Naive thymus-derived CD8-positive, alpha-beta T cell (primary cell): ENCODE data around the gene E2F1. TPM values are rescaled to one million over a fixed set of nuclear protein-coding genes. Genes with fewer than 3 reads are reported as not detected.
"Not testable (repeated sequence)": the region's sequence is repeated elsewhere in the genome, so short reads cannot be mapped to it uniquely, and the experiment has no call there.

Source experiments
- ATAC-seq, 2 donors: fragments of 150-1000 bp; cut with Tn5 transposase in 1 of 2; sonication (Bioruptor Pico), chemical (Tn5 transposase) in 1 of 2; 1 replicate in 1 of 2; 2 replicates in 1 of 2; pipeline ENCODE4 v1.10.0; 2021; ENCODE audit warnings: mild to moderate bottlenecking in 2 of 2, moderate library complexity in 2 of 2
- POLR2A ChIA-PET: fragments of 350-600 bp; sonication (Branson Sonifier 250); formaldehyde crosslinking; loops from one replicate; lab custom pipeline; 2021; ENCODE audit warnings: antibody characterized with exemption; lab: Charles Lee
- DNase-seq, 10 donors: peaks; one replicate each; pipeline versions ENCODE4 v3.0.0 to v3.0.0-alpha.2; 2020 to 2022
- H3K27ac Mint-ChIP-seq, 10 donors: one replicate each; pipeline ENCODE4 v1.8.0; 2020 to 2022; ENCODE audit warnings: mild to moderate bottlenecking in 10 of 10, mixed read lengths in 10 of 10, moderate library complexity in 4 of 10, inconsistent platforms in 1 of 10
- H3K27me3 Mint-ChIP-seq, 5 donors: one replicate each; pipeline ENCODE4 v1.8.0; 2021 to 2022; ENCODE audit warnings: mixed read lengths in 5 of 5
- H3K36me3 Mint-ChIP-seq, 3 donors: one replicate each; pipeline ENCODE4 v1.8.0; 2020 to 2022; ENCODE audit warnings: mixed read lengths in 3 of 3, mild to moderate bottlenecking in 2 of 3, inconsistent platforms in 1 of 3
- H3K4me1 Mint-ChIP-seq, 4 donors: one replicate each; pipeline ENCODE4 v1.8.0; 2021 to 2022; ENCODE audit warnings: mixed read lengths in 4 of 4
- H3K4me3 Mint-ChIP-seq, 10 donors: one replicate each; pipeline ENCODE4 v1.8.0; 2020 to 2022; ENCODE audit warnings: mild to moderate bottlenecking in 10 of 10, mixed read lengths in 10 of 10, moderate library complexity in 6 of 10, inconsistent platforms in 1 of 10
- H3K9me3 Mint-ChIP-seq, 9 donors: one replicate each; pipeline ENCODE4 v1.8.0; 2020 to 2022; ENCODE audit warnings: mixed read lengths in 9 of 9, mild to moderate bottlenecking in 3 of 9, inconsistent platforms in 1 of 9, moderate library complexity in 1 of 9
- polyA plus RNA-seq, 3 donors: library from polyadenylated mRNA; unstranded; fragments of 300-500 nt; fragmentation: Illumina TruSeq; gene quantifications; one replicate each; pipeline ENCODE4 v1.2.3, GENCODE V29; 2021
- total RNA-seq, 8 experiments: library from RNA in 2 of 8; stranded (reverse) in 2 of 8; gene quantifications; one replicate each; pipeline ENCODE4 v1.2.3 and lab custom pipeline; 2021 to 2026

Gene E2F1
- total and polyA plus RNA-seq, 5 experiments from 2014 or later, result 0.19 to 1.4 (median 0.49) TPM

GRCh38 chr20:33635341-33635740 is 50.8 kb downstream of the E2F1 start:
- DNase-seq, result no peak
- Mint-ChIP-seq H3K27me3 (no peaks in the 10 kb centered on the region), H3K36me3 (peaks cover 0 to 78% (median 25%) of the 10 kb centered on the region in 3 donors)

GRCh38 chr20:33631910-33632309 is 54.3 kb downstream of the E2F1 start:
- POLR2A ChIA-PET, result not testable (repeated sequence)

More at GRCh38 chr20:33635341-33635740, 50.8 kb downstream of the E2F1 start:
- no peak for ATAC-seq
- Mint-ChIP-seq H3K27ac (peak overlapping the region in 1 of 10 donors; percentile 52), H3K4me3 (no peak overlapping the region), H3K4me1 (peaks cover 0 to 5% (median 3%) of the 10 kb centered on the region in 4 donors), H3K9me3 (no peaks in the 10 kb centered on the region)
- POLR2A ChIA-PET, result no interaction called here

GRCh38 chr20:33630507-33630906 is 55.7 kb downstream of the E2F1 start:
- no peak for DNase-seq
- H3K27me3 Mint-ChIP-seq, result no peaks in the 10 kb centered on the region
- peaks cover 0 to 5% (median 2%) of the 10 kb centered on the region in 4 donors for H3K4me1 Mint-ChIP-seq
- peaks cover 0 to 80% (median 50%) of the 10 kb centered on the region in 3 donors for H3K36me3 Mint-ChIP-seq
- H3K9me3 Mint-ChIP-seq, result no peaks in the 10 kb centered on the region
- POLR2A ChIA-PET, result no interaction called here
- no peak for ATAC-seq
- H3K4me3 Mint-ChIP-seq, result no peak overlapping the region
- peak overlapping the region in 2 of 10 donors; percentile 35 to 83 for H3K27ac Mint-ChIP-seq

More at GRCh38 chr20:33631910-33632309, 54.3 kb downstream of the E2F1 start:
- H3K4me3 Mint-ChIP-seq, ATAC-seq, H3K4me1 Mint-ChIP-seq, H3K27me3 Mint-ChIP-seq, H3K9me3 Mint-ChIP-seq, DNase-seq: not testable (repeated sequence)
- Mint-ChIP-seq H3K36me3 (peaks cover 0 to 77% (median 37%) of the 10 kb centered on the region in 3 donors), H3K27ac (peak overlapping the region in 1 of 10 donors; percentile 18)

GRCh38 chr20:33629979-33630378 is 56.2 kb downstream of the E2F1 start:
- POLR2A ChIA-PET, result no interaction called here
- peaks cover 0 to 8% (median 4%) of the 10 kb centered on the region in 4 donors for H3K4me1 Mint-ChIP-seq

GRCh38 chr20:33629533-33629932 is 56.7 kb downstream of the E2F1 start:
- H3K27ac Mint-ChIP-seq, result peak overlapping the region in 1 of 10 donors; percentile 49
- H3K36me3 Mint-ChIP-seq, result peaks cover 0 to 84% (median 53%) of the 10 kb centered on the region in 3 donors
- H3K9me3 Mint-ChIP-seq, result no peaks in the 10 kb centered on the region
- H3K4me1 Mint-ChIP-seq, result peaks cover 0 to 13% (median 7%) of the 10 kb centered on the region in 4 donors
- H3K27me3 Mint-ChIP-seq, result no peaks in the 10 kb centered on the region
- no peak for DNase-seq
- no peak overlapping the region for H3K4me3 Mint-ChIP-seq
- no peak for ATAC-seq
- POLR2A ChIA-PET, result interaction anchor here (1.8 kb wide), 1 partner anchor 11 kb away, joined by 7 read pairs; no protein-coding TSS in a partner anchor

More at GRCh38 chr20:33629979-33630378, 56.2 kb downstream of the E2F1 start:
- Mint-ChIP-seq H3K27me3 (no peaks in the 10 kb centered on the region), H3K4me3 (no peak overlapping the region), H3K27ac (peak overlapping the region in 1 of 10 donors; percentile 6), H3K36me3 (peaks cover 0 to 83% (median 53%) of the 10 kb centered on the region in 3 donors), H3K9me3 (no peaks in the 10 kb centered on the region)
- no peak for ATAC-seq
- no peak for DNase-seq

- DNase-seq (no peak), ATAC-seq (no peak)
- H3K4me1 Mint-ChIP-seq, result peaks cover 0 to 18% (median 12%) of the 10 kb centered on the region in 4 donors
- no peaks in the 10 kb centered on the region for H3K9me3 Mint-ChIP-seq
- H3K36me3 Mint-ChIP-seq, result peaks cover 0 to 89% (median 52%) of the 10 kb centered on the region in 3 donors
- no peak overlapping the region for H3K4me3 Mint-ChIP-seq
- POLR2A ChIA-PET, result interaction anchor here (1.8 kb wide), 1 partner anchor 12 kb away, joined by 7 read pairs; no protein-coding TSS in a partner anchor
- H3K27ac Mint-ChIP-seq, result no peak overlapping the region
- H3K27me3 Mint-ChIP-seq, result no peaks in the 10 kb centered on the region
These were observed 58.5 kb downstream of the E2F1 start for GRCh38 chr20:33627577-33628216.

- Mint-ChIP-seq H3K4me3 (no peak overlapping the region), H3K27ac (no peak overlapping the region), H3K36me3 (peaks cover 0 to 79% (median 49%) of the 10 kb centered on the region in 3 donors), H3K9me3 (no peaks in the 10 kb centered on the region), H3K4me1 (peaks cover 0 to 22% (median 10%) of the 10 kb centered on the region in 4 donors), H3K27me3 (no peaks in the 10 kb centered on the region)
- POLR2A ChIA-PET, result interaction anchor here (0.6 kb wide), 1 partner anchor 109 kb away, joined by 3 read pairs; no protein-coding TSS in a partner anchor
- ATAC-seq, result no peak
- DNase-seq, result no peak
These were observed 60.0 kb downstream of the E2F1 start for GRCh38 chr20:33626190-33626589.

Other genes starting within 250 kb of the E2F1 start
- 1 to 10 TPM; 3.6 to 4.3 TPM for gene SNTA1, start 242.6 kb downstream of the E2F1 start, total RNA-seq
- gene SNTA1, start 242.6 kb downstream of the E2F1 start, polyA plus RNA-seq, result 1 to 10 TPM; 6.1 to 9.1 (median 6.4) TPM
- 10 to 100 TPM; 33.5 to 33.8 TPM for gene CBFA2T2, start 196.3 kb downstream of the E2F1 start, total RNA-seq
- gene CBFA2T2, start 196.3 kb downstream of the E2F1 start, polyA plus RNA-seq, result 10 to 100 TPM; 11.9 to 17.9 (median 14.8) TPM
- under 1 TPM; 0.38 to 0.47 TPM for gene C20orf144, start 24.1 kb downstream of the E2F1 start, total RNA-seq
- not detected for gene C20orf144, start 24.1 kb downstream of the E2F1 start, polyA plus RNA-seq
- gene ACTL10, start 19.4 kb downstream of the E2F1 start, total RNA-seq, result 1 to 10 TPM; 3.7 to 4.5 TPM
- 1 to 10 TPM; 1.8 to 3.2 (median 1.9) TPM for gene ACTL10, start 19.4 kb downstream of the E2F1 start, polyA plus RNA-seq
- gene NECAB3, start 12.0 kb downstream of the E2F1 start, total RNA-seq, result 10 to 100 TPM; 10.8 to 12.8 TPM
- gene NECAB3, start 12.0 kb downstream of the E2F1 start, polyA plus RNA-seq, result 1 to 10 TPM; 1.1 to 1.8 (median 1.4) TPM
- 10 to 100 TPM; 10.7 to 12.1 TPM for gene PXMP4, start 33.9 kb upstream of the E2F1 start, total RNA-seq
- 10 to 100 TPM in 2 of 3 donors, 1 to 10 TPM in 1; 8.9 to 16.1 (median 16.0) TPM for gene PXMP4, start 33.9 kb upstream of the E2F1 start, polyA plus RNA-seq
- gene ZNF341, start 45.6 kb upstream of the E2F1 start, total RNA-seq, result 1 to 10 TPM; 5.2 to 6.8 TPM
- gene ZNF341, start 45.6 kb upstream of the E2F1 start, polyA plus RNA-seq, result 1 to 10 TPM in 2 of 3 donors, under 1 TPM in 1; 0.75 to 3.8 (median 1.0) TPM
- gene CHMP4B, start 125.0 kb upstream of the E2F1 start, total RNA-seq, result 10 to 100 TPM; 57.5 to 59.5 TPM
- 1 to 10 TPM; 4.0 to 5.0 (median 4.8) TPM for gene CHMP4B, start 125.0 kb upstream of the E2F1 start, polyA plus RNA-seq